ENCODE measurements around the gene PES1. TPM values are rescaled to one million over a fixed set of nuclear protein-coding genes. Genes with fewer than 3 reads are reported as not detected.

The PES1 gene
- total RNA-seq, 4 donors from 2014 or later: 36.6 to 62.4 (median 47.9) TPM

GRCh38 chr22:30578481-30578880 is 13.2 kb downstream of the PES1 start:
- Histone ChIP-seq H3K9me3 (no peaks in the 10 kb centered on the region), H3K27me3 (no peaks in the 10 kb centered on the region), H3K36me3 (peaks cover 77 to 80% of the 10 kb centered on the region in 2 donors), H3K4me1 (peaks cover 0 to 5% of the 10 kb centered on the region in 2 donors), H3K4me3 (replicated peaks in 1 of 3) (no peak overlapping the region), H3K27ac (no peak overlapping the region)
- 88 to 93% methylated on average over 12 of the region's 12 CpGs for WGBS, 2 donors
- DNase-seq: no peak
- TF ChIP-seq, protein P1, sequence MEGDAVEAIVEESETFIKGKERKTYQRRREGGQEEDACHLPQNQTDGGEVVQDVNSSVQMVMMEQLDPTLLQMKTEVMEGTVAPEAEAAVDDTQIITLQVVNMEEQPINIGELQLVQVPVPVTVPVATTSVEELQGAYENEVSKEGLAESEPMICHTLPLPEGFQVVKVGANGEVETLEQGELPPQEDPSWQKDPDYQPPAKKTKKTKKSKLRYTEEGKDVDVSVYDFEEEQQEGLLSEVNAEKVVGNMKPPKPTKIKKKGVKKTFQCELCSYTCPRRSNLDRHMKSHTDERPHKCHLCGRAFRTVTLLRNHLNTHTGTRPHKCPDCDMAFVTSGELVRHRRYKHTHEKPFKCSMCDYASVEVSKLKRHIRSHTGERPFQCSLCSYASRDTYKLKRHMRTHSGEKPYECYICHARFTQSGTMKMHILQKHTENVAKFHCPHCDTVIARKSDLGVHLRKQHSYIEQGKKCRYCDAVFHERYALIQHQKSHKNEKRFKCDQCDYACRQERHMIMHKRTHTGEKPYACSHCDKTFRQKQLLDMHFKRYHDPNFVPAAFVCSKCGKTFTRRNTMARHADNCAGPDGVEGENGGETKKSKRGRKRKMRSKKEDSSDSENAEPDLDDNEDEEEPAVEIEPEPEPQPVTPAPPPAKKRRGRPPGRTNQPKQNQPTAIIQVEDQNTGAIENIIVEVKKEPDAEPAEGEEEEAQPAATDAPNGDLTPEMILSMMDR (IDR thresholded peaks at IDR 0.05): no peak
- TF ChIP-seq POLR2A (IDR thresholded peaks at IDR 0.05): no peak
- intact Hi-C loops (cut with DNase I): no loop called here

DNA sequence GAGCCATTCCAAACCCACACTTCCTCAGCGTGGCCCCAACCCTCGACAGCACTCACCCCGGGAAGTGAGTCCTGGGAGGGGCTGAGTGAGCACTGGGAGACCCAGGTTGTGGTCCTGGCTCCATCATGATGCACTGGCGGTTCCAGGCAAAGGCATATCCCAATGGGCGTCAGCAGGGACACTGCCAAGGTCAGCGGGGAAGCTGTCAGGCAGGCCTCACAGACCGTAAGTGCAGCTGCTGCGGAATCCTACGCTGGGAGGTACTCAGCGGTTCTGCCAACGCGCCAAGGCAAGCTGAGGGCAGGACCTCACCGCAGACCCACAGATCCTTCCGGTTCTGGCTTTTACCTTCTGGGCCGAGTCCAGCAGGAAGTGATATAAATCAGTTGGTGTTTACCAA is 15.9 kb downstream of the PES1 start:
- no peak overlapping the region for H3K27ac ChIP-seq
- TF ChIP-seq, protein P1 (IDR thresholded peaks at IDR 0.05): no peak
- no peak for TF ChIP-seq POLR2A (IDR thresholded peaks at IDR 0.05)
- intact Hi-C loops (cut with DNase I): no loop called here
- H3K4me1 ChIP-seq: peaks cover 0 to 5% of the 10 kb centered on the region in 2 donors
- WGBS, 2 donors: 85 to 89% methylated on average over 8 to 12 of the region's 15 CpGs
- no peaks in the 10 kb centered on the region for H3K9me3 ChIP-seq
- H3K27me3 ChIP-seq: no peaks in the 10 kb centered on the region
- no peak for DNase-seq
- no peak overlapping the region for H3K4me3 ChIP-seq (replicated peaks in 1 of 3)
- peaks cover 52 to 54% of the 10 kb centered on the region in 2 donors for H3K36me3 ChIP-seq

GRCh38 chr22:30574997-30575671 is 16.6 kb downstream of the PES1 start:
- TF ChIP-seq, protein P1 (IDR thresholded peaks at IDR 0.05): peak in 1 of 6 experiments; percentile 15
- no peak for TF ChIP-seq POLR2A (IDR thresholded peaks at IDR 0.05)
- H3K9me3 ChIP-seq: no peaks in the 10 kb centered on the region
- intact Hi-C loops (cut with DNase I): no loop called here
- no peak for DNase-seq
- WGBS, 2 donors: 44 to 83% methylated on average over 3 to 11 of the region's 12 CpGs
- no peak overlapping the region for H3K4me3 ChIP-seq (replicated peaks in 1 of 3)
- no peak overlapping the region for H3K27ac ChIP-seq
- H3K27me3 ChIP-seq: no peaks in the 10 kb centered on the region
- H3K36me3 ChIP-seq: peaks cover 45 to 46% of the 10 kb centered on the region in 2 donors
- peaks cover 0 to 5% of the 10 kb centered on the region in 2 donors for H3K4me1 ChIP-seq

GRCh38 chr22:30574095-30574981 is 17.4 kb downstream of the PES1 start, which contains the start of gene GAL3ST1:
TSS of gene GAL3ST1 (minus strand) at chr22:30574665. CDS start at chr22:30557392, 17,273 bp downstream.
- Histone ChIP-seq H3K9me3 (no peaks in the 10 kb centered on the region), H3K4me3 (replicated peaks in 1 of 3) (no peak within 1 kb of the TSS), H3K4me1 (peaks cover 0 to 5% of the 10 kb centered on the region in 2 donors), H3K36me3 (peaks cover 37 to 38% of the 10 kb centered on the region in 2 donors), H3K27ac (no peak within 1 kb of the TSS), H3K27me3 (no peaks in the 10 kb centered on the region)
- TF ChIP-seq, protein P1 (IDR thresholded peaks at IDR 0.05): no peak
- no peak for TF ChIP-seq POLR2A (IDR thresholded peaks at IDR 0.05)
- DNase-seq: no peak
- WGBS, 2 donors: 24 to 29% methylated on average over 3 to 6 of the region's 75 CpGs
- intact Hi-C loops (cut with DNase I): no loop called here
